HL-60 (cell line): ENCODE measurements around the gene NTHL1.
"Not testable (repeated sequence)": the region's sequence is repeated elsewhere in the genome, so short reads cannot be mapped to it uniquely, and the experiment has no call there.

Experiments
- DNase-seq, 2 experiments: peaks; one replicate each; pipeline ENCODE4 v3.0.0-alpha.2; 2010 to 2020; ENCODE audit warnings: low read depth in 1 of 2, low spot score in 1 of 2
- H3K27ac ChIP-seq: fragments of 250-450 bp; sonication (Bioruptor Pico); replicated peaks from 2 replicates; pipeline ENCODE4 v1.5.1; 2020; ENCODE audit warnings: mild to moderate bottlenecking, moderate library complexity
- H3K27me3 ChIP-seq: fragments of 250-450 bp; sonication (Bioruptor Pico); 2 replicates; pipeline ENCODE4 v1.5.1; 2021; ENCODE audit warnings: mild to moderate bottlenecking, moderate library complexity; ENCODE audit not compliant: insufficient read depth, poor library complexity, severe bottlenecking
- H3K4me3 ChIP-seq: replicated peaks from 2 replicates; pipeline ENCODE4 v1.5.1; 2011; ENCODE audit warnings: mild to moderate bottlenecking, control low read depth, low read length; ENCODE audit not compliant: insufficient read depth
- CTCF ChIP-seq: IDR thresholded peaks from one replicate; pipeline ENCODE4 v1.5.1; 2011; ENCODE audit warnings: low read length, control low read depth, inconsistent platforms; ENCODE audit not compliant: insufficient read depth
- GABPA ChIP-seq: IDR thresholded peaks from 2 replicates; pipeline ENCODE4 v1.6.1; 2012; ENCODE audit warnings: low read depth
- POLR2AphosphoS5 ChIP-seq: IDR thresholded peaks from 2 replicates; pipeline ENCODE4 v1.6.1; 2012; ENCODE audit warnings: low read depth
- REST ChIP-seq: IDR thresholded peaks from 2 replicates; pipeline ENCODE4 v1.6.1; 2012; ENCODE audit warnings: low read depth; ENCODE audit not compliant: insufficient replicate concordance
- SPI1 ChIP-seq: IDR thresholded peaks from 2 replicates; pipeline ENCODE4 v1.6.1; 2012; ENCODE audit warnings: low read depth, mild to moderate bottlenecking, borderline replicate concordance

Gene NTHL1

GRCh38 chr16:2015947-2016208, 31.8 kb downstream of the NTHL1 start:
- no peak for TF ChIP-seq GABPA
- DNase-seq: no peak
- Histone ChIP-seq H3K27me3 (peaks cover 16% of the 10 kb centered on the region), H3K27ac (no peak overlapping the region), H3K4me3 (no peak overlapping the region)

GRCh38 chr16:2015117-2015946, 32.3 kb downstream of the NTHL1 start:
- DNase-seq: no peak
- Histone ChIP-seq H3K4me3 (no peak overlapping the region), H3K27me3 (peaks cover 15% of the 10 kb centered on the region), H3K27ac (no peak overlapping the region)
- TF ChIP-seq SPI1: no peak
- TF ChIP-seq CTCF: no peak
- no peak for TF ChIP-seq POLR2AphosphoS5
- no peak for TF ChIP-seq GABPA
- no peak for TF ChIP-seq REST

GRCh38 chr16:2013527-2013926, 34.1 kb downstream of the NTHL1 start:
- DNase-seq: no peak
- TF ChIP-seq POLR2AphosphoS5 (no peak), REST (no peak), SPI1 (no peak), CTCF (no peak), GABPA (no peak)
- Histone ChIP-seq H3K27ac (no peak overlapping the region), H3K27me3 (no peaks in the 10 kb centered on the region), H3K4me3 (no peak overlapping the region)

- H3K4me3 ChIP-seq, H3K27me3 ChIP-seq, H3K27ac ChIP-seq: not testable (repeated sequence)
These were observed 35.9 kb downstream of the NTHL1 start for GRCh38 chr16:2011726-2012125.

More at GRCh38 chr16:2011726-2012125, 35.9 kb downstream of the NTHL1 start:
- DNase-seq: not testable (repeated sequence)
